ENCODE data around the gene SELENON. TPM values are rescaled to one million over a fixed set of nuclear protein-coding genes. Genes with fewer than 3 reads are reported as not detected.

Gene SELENON, protein sequence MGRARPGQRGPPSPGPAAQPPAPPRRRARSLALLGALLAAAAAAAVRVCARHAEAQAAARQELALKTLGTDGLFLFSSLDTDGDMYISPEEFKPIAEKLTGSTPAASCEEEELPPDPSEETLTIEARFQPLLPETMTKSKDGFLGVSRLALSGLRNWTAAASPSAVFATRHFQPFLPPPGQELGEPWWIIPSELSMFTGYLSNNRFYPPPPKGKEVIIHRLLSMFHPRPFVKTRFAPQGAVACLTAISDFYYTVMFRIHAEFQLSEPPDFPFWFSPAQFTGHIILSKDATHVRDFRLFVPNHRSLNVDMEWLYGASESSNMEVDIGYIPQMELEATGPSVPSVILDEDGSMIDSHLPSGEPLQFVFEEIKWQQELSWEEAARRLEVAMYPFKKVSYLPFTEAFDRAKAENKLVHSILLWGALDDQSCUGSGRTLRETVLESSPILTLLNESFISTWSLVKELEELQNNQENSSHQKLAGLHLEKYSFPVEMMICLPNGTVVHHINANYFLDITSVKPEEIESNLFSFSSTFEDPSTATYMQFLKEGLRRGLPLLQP
- 6.6 and 7.6 TPM in 2 replicates for total RNA-seq

DNA sequence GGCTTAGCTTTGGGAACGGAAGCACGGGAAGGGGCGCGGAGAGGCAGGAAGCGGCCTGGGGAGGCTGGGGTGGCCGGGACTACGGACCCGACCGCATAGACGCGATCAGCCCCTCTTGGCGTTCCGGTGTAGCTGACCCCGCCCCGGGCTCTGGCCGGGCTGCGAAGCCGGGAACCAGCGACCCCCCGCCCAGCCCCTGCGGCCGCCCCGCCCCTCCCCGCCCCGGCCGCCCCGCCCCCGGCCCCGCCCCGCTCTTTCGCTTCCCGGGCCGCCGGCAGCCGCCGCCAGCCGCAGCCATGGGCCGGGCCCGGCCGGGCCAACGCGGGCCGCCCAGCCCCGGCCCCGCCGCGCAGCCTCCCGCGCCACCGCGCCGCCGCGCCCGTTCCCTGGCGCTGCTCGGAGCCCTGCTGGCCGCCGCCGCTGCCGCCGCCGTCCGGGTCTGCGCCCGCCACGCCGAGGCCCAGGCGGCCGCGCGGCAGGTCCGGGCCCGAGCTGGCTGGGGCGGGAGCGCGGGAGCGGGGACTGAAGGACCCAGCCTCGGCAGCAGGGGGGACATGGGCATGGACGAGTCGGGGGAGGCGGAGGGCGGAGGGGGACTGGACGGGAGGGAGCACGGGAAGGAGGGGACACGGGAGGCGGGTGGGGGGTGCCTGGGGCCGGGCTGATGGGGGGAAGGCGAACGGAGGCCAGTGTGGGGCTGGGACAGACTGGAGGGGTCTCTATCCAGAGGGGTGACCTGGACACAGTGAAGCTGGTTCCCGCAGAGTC lies at the start of gene SELENON:
Gene SELENON (plus strand): TSS at position 259 of the 768 bp plus-strand sequence. CDS start 38 bp downstream, at position 297.
- intact Hi-C loops (cut with micrococcal nuclease) = loop anchor here (5.0 kb wide), 1 partner anchor 253 kb away; no protein-coding TSS in a partner anchor

DNA sequence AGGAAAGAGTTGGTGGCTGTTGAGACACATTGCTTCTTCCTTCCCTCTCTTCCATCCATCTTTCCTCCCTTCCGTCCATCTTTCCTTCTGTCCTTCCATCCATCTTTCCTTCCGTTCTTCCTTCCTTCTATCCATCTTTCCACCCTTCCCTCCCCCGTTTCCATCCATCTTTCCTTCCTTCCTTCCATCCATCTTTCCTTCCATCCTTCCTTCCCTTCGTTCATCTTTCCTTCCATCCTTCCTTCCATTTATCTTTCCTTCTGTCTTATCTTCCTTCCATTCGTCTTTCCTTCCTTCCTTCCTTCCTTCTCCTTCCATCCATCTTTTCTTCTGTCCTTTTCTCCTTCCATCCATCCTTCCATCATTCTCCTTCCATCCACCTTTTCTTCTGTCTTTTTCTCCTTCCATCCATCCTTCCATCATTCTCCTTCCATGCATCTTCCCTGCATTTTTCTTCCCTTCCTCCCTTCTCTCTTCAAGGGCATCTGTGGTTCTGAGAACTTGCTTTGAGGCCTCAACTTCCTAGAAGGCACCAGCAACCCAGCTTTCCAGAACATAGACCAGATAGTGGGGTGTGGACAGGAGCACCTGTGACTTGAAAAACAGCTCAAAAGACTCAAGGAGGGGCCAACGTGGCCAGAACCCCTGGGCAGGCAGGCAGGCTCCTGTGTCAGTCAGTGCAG lies 48.9 kb upstream of the SELENON start:
- intact Hi-C loops (cut with micrococcal nuclease) = no loop called here

DNA sequence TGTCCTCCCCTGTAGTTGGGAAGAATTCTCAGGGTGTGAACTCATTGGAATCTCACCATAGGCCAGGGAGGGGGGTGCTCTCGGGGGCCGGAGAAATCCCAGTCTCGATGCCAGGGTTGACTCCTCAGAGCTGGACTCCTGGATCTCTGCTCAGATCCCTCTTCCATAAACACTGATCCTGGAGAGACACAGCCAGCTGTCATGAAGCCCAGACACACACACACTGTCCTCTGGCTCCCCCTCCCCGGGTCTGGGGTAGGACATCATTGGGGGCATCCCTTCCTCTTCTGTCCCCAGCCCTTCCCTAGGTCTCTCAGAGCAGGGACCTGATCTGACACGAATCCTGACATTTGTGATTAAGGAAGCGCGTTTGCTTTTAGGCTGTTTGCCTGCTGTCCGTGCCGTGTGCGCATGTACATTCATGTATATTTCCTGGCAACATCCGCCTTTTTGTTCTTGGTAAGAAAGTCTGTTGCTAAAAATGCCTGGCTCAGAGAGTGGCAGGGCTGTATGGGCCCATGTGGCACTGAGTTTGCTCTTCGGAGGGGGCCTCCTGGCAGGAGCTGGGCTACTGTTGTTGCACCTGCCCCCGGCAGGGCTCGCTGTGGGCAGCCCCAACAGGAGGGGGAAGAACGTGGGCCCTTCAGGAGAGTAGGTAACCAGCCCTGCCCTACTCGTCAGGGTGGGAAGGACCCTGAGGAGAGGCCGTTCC lies 45.4 kb upstream of the SELENON start:
- intact Hi-C loops (cut with micrococcal nuclease) = no loop called here

DNA sequence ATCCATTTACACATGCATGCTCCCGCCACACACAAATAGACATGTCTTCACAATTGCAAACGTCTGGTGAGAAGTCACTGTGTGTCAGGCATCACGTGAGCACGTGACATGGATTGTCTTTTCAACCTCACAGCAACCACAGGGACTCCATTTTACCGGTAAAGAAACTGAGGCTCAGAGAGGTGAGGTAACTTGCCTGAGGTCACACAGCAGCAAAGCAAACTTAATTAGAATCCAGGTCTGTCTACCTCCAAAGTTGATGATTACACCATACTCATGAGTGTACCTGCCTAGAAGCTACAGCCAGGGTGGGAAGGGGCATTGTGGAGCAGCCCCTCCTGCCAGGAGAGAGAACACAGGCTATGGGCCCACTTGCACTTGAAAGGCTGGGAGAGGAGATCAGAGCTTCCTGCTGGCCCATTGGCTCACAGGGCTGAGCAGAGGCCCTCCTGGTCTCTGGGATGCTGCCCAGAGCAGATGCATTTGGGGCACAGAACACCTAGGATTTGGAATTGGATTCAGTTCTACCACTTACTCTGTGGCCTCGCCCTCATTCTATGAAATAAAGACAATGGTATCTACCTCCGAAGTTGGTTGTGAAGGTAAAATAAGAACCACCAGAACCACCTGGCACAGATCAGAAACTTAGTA lies 44.4 kb upstream of the SELENON start:
- intact Hi-C loops (cut with micrococcal nuclease) = no loop called here

DNA sequence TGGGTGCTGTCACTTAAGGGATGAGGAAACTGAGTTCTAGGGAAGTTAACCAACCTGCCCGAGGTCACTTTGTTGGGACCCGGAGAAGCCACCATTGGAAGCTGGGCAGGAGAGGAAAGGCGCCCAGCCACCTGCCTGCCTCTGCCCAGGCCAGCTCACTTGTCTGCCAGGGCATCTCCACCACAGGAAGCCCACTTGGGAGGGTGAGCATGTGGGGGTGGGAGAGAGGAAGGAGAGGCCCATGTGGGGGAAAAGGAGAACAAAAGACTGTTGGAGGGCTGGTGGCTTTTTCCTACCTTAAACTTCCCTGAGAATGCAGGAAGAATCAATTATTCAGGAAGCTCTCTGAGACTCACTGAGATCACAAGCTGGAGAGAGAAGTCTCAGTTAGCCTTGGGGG lies 43.8 kb upstream of the SELENON start:
- intact Hi-C loops (cut with micrococcal nuclease) = no loop called here

DNA sequence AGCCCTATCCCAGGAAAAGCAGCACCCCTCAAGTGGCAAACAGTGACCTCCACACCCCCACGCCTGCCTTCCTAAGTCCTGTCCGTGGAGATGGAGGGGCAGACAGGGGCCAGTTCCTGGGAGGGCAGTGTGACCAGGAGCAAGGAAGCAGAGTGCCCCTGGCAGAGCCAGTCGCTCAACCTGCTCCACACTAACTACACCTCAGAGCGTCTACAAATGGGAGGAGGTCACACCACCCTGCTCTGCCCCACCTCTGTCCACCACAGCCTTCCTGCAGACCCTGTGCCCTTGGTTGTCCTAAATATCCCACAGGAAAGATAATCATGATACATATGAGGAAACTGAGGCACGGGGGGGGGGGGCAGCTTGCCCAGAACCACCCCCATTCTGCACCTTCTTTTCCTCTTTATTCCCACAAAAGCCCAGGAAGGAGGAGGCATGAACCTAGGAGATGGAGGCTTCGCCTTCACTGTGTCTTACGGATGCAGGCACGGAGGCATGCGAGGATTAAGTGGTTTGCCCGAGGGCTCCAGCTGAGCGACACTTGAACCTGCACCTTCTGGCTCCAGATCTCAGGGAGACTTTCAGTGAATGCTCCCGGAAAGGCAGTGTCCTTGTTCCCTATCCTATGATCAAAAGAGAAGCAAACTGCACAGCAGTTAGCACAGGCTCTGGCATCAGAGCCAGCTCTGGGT lies 42.7 kb upstream of the SELENON start:
- intact Hi-C loops (cut with micrococcal nuclease) = no loop called here

DNA sequence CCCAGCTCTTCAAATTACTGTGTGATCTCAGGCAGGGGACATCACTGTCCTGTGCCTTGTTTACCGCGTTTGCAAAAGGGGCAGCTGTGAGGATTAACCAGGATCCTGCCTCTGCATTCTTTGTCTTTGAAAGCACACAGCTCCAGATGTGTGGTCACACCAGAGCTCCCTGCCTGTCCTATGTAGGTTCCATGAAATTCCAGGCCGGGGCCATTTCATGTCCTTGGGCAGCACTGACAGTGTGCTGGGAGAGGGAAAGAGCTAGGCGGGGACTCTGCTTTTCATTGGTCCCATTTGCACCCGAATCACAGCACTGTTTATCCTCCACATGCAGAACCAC lies 42.2 kb upstream of the SELENON start:
- intact Hi-C loops (cut with micrococcal nuclease) = no loop called here

DNA sequence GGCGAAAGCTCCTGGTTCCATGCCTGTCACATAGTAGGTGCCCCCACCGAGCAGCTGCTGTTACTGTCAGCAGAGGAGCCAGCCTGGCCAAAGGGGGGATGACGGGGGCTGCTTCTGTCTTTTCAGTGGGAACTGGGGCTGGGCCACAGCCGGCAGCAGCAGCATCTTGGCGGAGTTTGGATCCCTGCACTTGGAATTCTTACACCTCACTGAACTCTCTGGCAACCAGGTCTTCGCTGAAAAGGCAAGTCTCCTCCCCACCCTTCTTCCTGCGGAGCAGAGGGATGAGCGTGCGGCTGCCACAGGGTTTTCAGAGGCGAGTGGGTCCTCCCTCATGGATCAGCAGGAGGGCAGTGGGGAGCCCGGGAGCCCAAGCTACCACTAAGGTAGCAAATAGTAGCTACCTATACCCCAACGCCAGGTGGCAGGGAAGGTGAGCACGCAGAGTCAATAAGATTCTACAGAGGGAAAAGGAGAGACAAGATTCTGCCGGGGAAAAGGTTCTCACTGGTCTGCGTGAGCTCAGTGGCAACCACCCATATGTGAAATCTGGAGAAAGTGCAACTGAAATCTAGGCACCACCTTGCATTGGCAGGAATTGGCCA lies 41.4 kb upstream of the SELENON start:
- intact Hi-C loops (cut with micrococcal nuclease) = no loop called here

DNA sequence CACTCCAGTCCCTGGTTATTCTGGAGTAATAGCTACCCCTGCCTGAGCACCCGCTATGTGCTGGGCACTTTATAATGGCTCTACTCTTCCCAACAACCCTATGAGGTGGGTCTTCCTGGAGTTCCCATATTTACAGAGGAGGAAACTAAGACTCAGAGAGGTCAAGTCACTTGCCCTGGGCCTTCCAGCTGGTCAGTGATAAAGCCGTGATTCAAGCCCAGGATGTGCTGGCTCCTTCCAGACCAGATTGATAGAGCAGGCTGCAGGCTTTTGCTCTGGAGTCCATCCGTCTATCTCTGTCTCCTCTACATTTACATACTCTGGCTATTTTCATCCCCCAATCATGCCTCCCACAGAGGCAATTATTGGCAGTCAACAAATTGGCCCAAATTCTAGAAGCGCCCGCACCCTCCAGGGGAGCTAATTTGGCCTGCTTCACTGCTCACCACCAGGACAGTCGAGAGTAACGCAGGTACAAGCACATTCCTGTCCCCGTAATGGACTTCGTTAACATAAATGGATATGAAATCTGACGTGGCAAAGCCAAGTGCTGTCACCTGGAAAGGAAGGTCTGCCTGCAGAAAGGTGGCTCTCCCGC lies 39.8 kb upstream of the SELENON start:
- intact Hi-C loops (cut with micrococcal nuclease) = no loop called here

DNA sequence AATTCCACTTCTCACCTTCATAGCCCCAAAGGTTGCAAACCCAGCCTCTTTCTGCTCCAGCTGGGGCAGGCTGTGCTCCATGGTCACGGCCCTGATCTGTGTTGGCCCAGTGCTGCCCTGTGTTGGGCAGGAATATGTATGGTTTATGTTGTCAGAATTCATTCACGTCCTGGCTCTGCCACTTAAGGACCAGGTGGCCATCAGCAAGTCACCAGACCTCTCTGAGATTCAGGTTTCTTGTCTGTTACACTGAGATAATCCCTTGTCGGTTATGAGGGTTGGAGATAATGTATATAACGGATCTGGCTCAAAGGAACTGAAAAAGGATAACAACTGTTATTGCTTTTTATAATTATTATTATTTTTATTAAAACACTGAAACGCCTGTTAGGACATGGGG lies 39.1 kb upstream of the SELENON start:
- intact Hi-C loops (cut with micrococcal nuclease) = no loop called here

DNA sequence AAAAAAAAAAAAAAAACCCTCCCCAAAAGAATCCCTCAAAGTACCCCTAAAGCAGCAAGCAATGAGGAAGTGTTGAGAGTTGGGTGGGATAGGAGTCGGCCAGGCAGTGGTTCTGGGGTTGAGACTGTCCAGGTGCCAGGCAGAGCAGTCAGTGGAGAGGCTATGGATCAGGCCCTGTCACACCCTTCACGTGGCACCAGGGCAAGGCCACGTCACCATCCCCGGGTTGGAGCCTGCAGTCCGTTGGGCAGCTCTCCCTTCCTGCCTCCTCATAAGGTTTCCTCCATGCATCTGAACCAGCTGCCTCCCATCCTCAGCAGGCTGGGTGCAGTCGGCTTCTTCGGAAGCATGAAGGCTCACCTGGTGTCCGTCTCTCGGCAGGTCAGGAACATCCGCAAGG lies 36.5 kb upstream of the SELENON start:
- intact Hi-C loops (cut with micrococcal nuclease) = no loop called here

DNA sequence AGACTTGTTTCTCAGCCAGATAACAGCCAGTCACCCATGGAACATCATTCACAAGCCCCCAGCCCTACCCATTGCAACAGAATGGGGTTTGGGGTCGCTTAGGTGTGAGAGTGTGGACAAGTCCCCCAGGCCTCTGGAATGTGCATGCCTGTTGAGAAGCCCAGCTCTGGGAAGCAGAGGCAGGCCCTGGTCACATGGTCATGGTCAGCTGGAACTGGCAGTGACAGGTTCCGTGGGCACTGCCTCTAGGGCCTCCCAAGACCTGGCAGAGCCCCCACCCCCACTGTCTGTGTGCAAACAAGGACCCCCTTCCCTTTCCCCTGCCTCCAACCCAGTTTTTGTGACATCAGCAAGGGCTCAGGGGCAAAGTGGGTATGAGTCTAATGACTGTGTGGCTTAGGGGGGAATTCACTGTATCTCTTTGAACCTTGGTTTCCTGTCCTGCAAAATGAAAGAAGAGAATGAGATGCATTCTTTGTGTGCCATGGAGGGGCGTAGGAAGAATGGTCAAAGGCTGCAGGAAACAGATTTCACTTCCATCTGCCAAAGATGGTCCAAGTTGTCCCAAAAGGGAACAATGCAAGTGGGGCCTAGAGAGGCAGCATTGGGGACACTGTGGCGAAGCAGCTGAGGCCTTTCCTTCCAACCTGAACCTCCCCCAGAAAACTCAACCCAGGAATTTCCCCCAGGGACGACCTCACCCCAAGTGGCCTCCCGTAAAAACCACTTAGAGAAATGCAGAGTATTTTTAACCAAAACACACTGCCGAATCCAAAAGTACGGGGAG lies 34.7 kb upstream of the SELENON start:
- intact Hi-C loops (cut with micrococcal nuclease) = no loop called here

DNA sequence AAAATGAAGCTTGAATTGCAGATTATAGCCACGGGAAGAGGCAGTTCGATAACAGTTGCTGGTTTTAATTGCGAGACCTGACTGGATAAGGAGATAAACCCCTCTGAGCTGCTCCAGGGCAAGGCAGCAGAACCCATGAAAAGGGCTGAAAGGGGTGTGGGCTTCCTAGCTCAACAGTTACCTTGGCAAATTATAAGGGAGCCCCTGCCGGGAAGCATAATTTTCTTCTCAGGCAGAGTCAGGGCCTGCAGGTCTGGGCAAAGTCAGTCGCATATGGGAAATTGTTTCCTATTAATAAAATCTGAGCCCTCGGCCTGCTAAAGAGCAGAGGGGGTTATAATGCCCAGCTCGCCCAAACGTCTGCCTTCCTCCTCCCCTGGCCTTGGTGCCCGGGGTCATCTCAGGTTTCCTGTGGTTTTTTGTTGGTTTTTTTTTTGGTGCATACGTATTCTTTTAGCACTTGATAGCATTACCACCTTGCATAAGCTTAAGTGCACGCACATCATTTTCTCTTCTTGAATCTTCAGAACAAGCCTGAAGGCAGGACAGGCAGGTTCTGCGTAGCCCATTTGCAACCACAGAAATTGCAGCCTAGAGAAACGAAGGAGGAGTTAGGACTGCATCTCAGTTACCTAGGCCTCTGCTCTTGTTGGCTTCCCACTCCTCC lies 33.9 kb upstream of the SELENON start:
- intact Hi-C loops (cut with micrococcal nuclease) = no loop called here

DNA sequence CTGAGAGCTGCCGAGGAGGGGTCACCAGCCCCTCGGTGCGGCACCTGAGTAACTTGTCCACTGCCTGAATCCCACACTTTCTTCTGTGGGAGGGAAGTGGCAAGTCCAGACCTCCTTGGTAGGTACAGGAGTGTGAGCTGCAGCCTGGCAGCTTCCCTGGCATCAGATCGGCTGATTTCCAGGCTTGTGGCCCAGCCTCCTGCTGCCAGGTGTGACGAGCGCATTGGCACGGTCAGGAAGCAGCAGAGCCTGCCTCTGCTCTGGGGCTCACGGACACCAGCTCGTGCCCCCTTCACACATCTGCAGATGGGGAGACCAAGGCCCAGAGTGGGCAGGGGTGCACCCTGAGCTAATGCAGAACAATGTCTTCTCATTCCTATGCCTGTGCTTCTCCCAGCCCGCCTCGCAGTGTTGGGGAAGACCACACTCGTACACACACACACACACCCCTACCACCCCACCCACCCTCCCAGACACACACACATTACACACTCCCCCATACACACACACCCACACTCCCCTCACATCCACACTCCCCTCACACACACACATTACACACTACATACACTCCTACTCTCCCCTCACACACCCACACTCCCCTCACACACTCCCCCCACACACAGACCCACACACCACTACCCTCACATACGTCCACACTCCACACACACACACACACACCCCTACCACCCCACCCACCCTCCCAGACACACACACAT lies 33.1 kb upstream of the SELENON start:
- intact Hi-C loops (cut with micrococcal nuclease) = no loop called here

DNA sequence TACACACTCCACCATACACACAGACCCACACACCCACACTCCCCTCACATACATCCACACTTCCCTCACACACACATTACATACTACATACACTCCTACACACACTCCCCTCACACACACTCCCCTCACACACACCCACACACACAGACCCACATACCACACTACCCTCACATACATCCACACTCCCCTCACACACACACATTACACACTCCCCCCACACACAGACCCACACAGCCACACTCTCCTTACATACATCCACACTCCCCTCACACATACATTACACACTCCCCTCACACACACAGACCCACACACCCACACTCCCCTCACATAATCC lies 32.6 kb upstream of the SELENON start:
- intact Hi-C loops (cut with micrococcal nuclease) = no loop called here

DNA sequence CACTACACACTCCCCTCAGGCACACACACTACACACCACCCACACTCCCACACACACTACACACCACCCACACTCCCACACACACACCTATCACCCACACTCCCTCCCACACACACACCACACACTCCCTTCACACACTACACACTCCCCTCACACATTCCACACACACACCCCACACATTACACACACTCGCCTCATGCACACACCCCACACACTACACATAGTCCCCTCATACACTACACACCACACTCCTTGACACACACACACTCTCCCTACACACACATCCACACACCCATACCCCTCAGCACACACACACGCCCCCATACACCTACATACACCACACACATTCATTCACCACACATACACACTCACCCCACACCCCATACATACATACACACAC lies 31.0 kb upstream of the SELENON start:
- intact Hi-C loops (cut with micrococcal nuclease) = no loop called here

DNA sequence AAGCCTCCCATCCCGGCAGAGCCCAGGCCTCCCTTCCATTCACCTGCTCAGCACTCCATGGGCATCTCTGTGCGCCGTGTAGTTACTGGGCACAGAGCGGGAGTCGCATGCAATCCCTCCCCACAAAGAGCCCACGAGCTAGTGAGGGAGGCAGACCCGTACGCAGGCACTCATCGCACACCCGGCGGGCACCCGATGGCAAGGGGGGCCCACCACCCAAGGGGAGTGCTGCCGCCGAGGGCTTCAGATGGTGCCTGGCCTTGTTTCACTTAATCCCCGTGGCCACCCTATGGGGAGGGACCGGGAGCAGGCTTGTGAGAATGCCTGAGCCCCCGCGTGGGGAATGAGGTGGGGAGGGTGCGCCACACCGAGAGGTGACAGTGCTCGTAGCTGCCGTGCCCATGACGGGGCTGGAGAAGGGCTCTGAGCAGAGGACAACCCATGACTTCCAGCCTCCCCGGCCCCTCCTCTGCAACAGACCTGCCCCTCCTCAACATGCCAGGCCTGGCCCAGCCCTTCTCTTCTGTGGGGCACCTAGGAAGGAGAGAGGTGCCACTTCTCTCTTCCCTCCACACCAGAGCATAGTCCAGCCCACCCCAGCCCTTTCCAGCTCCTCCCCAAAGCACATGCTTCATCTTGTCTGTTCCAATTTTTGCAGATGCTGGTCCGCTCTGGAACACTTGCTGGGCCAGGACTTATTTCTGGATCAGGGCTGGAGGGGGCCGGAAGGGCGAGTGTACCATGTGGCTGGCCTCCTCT lies 30.2 kb upstream of the SELENON start:
- intact Hi-C loops (cut with micrococcal nuclease) = no loop called here
